ENCODE measurements around the gene NHSL1. TPM values are rescaled to one million over a fixed set of nuclear protein-coding genes. Genes with fewer than 3 reads are reported as not detected.

The NHSL1 gene
- total RNA-seq, 3 donors from 2014 or later, result 15.4 to 17.4 (median 16.5) TPM

DNA sequence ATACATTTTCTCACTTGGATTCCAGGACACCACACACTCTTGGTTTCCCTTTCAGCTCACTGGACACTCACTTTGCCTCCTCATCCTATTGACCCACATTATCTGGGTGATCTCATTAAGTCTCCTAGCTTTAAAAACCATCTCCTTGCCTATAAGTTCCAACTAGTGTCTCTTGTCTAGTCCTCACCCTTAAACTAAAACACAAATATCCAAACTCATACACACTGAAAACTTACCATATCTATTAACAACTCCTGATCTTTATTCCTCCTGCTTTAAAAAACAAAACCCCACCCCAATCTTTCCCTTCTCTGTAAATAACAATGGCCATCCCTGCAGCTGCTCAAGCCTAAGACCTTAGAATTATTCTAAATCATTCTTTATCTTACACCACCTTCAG lies 125.1 kb downstream of the NHSL1 start:
- no peaks in the 10 kb centered on the region for H3K4me1 ChIP-seq
- H3K27ac ChIP-seq, result no peak overlapping the region
- H3K36me3 ChIP-seq, result no peaks in the 10 kb centered on the region
- H3K27me3 ChIP-seq, result no peaks in the 10 kb centered on the region
- intact Hi-C loops (cut with DNase I; ENCODE audit: low total_unique reads), result no loop called here
- no peak overlapping the region for H3K4me3 ChIP-seq
- DNase-seq (ENCODE audit: low spot score in 2 of 2), result no peak
- TF ChIP-seq POLR2A (IDR thresholded peaks at IDR 0.05) (no peak), POLR2AphosphoS5 (IDR thresholded peaks at IDR 0.05) (no peak)
- TF ChIP-seq, protein P1, sequence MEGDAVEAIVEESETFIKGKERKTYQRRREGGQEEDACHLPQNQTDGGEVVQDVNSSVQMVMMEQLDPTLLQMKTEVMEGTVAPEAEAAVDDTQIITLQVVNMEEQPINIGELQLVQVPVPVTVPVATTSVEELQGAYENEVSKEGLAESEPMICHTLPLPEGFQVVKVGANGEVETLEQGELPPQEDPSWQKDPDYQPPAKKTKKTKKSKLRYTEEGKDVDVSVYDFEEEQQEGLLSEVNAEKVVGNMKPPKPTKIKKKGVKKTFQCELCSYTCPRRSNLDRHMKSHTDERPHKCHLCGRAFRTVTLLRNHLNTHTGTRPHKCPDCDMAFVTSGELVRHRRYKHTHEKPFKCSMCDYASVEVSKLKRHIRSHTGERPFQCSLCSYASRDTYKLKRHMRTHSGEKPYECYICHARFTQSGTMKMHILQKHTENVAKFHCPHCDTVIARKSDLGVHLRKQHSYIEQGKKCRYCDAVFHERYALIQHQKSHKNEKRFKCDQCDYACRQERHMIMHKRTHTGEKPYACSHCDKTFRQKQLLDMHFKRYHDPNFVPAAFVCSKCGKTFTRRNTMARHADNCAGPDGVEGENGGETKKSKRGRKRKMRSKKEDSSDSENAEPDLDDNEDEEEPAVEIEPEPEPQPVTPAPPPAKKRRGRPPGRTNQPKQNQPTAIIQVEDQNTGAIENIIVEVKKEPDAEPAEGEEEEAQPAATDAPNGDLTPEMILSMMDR (IDR thresholded peaks at IDR 0.05), result no peak
- H3K9me3 ChIP-seq, result no peaks in the 10 kb centered on the region

DNA sequence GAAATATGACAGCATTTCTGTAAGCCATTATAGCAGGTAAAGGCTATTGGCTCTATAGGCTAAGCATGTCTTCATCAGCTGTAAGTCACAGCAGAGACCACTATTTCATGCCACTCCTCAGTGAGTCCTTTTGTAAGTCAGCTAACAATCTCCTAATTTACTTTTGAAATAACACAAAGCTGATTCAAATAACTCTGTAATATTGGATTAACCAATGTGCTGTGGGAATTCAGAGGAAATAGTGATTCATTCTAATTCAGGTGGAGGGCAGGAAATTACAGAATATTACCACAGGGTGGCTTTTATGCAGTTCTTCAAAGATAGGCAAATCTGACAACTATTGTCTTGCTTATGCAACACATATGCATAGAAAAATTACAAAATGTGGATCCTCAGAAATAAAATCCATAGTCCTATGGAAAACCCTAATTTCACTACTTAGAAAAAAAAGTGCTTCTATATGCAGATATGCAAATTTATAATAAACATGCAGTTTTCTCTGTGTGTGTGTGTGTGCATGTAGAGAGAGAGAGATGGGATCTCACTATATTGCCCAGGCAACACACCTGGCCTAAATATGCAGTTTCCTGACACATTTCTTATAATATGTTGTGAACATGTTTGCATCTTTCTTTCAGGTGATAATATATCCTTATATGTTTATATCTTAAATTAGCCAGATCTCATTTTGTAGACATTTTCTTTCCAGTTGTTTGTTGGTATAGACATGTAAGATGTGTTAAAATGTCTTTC lies 126.4 kb downstream of the NHSL1 start:
- H3K27ac ChIP-seq, result no peak overlapping the region
- TF ChIP-seq POLR2AphosphoS5 (IDR thresholded peaks at IDR 0.05) (no peak), POLR2A (IDR thresholded peaks at IDR 0.05) (no peak)
- TF ChIP-seq, protein P1 (IDR thresholded peaks at IDR 0.05), result no peak
- H3K27me3 ChIP-seq, result no peaks in the 10 kb centered on the region
- no peaks in the 10 kb centered on the region for H3K36me3 ChIP-seq
- intact Hi-C loops (cut with DNase I; ENCODE audit: low total_unique reads), result no loop called here
- H3K4me1 ChIP-seq, result no peaks in the 10 kb centered on the region
- no peaks in the 10 kb centered on the region for H3K9me3 ChIP-seq
- H3K4me3 ChIP-seq, result no peak overlapping the region
- no peak for DNase-seq (ENCODE audit: low spot score in 2 of 2)

Other genes with a start within 250 kb of the NHSL1 start
- gene SMIM28, start 121.6 kb downstream of the NHSL1 start, total RNA-seq, result not detected
- 100 to 1,000 TPM in 1 of 3 donors, 10 to 100 TPM in 2; 66.2 to 321 (median 72.6) TPM for gene HEBP2, start 95.3 kb downstream of the NHSL1 start, total RNA-seq

All from breast epithelium (tissue), 4 donors.